Stimulated activated CD4-positive, alpha-beta T cell treated with anti-CD3 and anti-CD28 coated beads, Interleukin-1b, Interleukin-23, amount 100 ng/mL, for 24 hours (primary cell): Measurements from ENCODE around the gene FHIT.

Source experiments
- DNase-seq, 4 experiments: peaks; one replicate each; pipeline ENCODE4 v3.0.0-alpha.2; 2020; ENCODE audit warnings: low read depth in 4 of 4, low spot score in 1 of 4

FHIT gene

GRCh38 chr3:60192297-60193114, 1058.7 kb downstream of the FHIT start:
- no peak for DNase-seq

- no peak for DNase-seq
These were observed 1061.2 kb downstream of the FHIT start for GRCh38 chr3:60190073-60190472.

GRCh38 chr3:60189304-60189703, 1061.9 kb downstream of the FHIT start:
- DNase-seq: no peak

GRCh38 chr3:60188803-60189202, 1062.4 kb downstream of the FHIT start:
- no peak for DNase-seq

GRCh38 chr3:60187343-60187742, 1063.9 kb downstream of the FHIT start:
- DNase-seq: no peak

GRCh38 chr3:60186359-60186758, 1064.9 kb downstream of the FHIT start:
- no peak for DNase-seq

- no peak for DNase-seq
These were observed 1066.1 kb downstream of the FHIT start for GRCh38 chr3:60185161-60185560.

GRCh38 chr3:60182697-60183096, 1068.6 kb downstream of the FHIT start:
- no peak for DNase-seq

GRCh38 chr3:60178931-60179653, 1072.2 kb downstream of the FHIT start:
- no peak for DNase-seq

GRCh38 chr3:60177726-60178125, 1073.5 kb downstream of the FHIT start:
- no peak for DNase-seq

- no peak for DNase-seq
These were observed 1074.6 kb downstream of the FHIT start for GRCh38 chr3:60176614-60177013.

- no peak for DNase-seq
These were observed 1075.6 kb downstream of the FHIT start for GRCh38 chr3:60175680-60176079.

GRCh38 chr3:60169755-60170154, 1081.5 kb downstream of the FHIT start:
- no peak for DNase-seq

- DNase-seq: no peak
These were observed 1084.1 kb downstream of the FHIT start for GRCh38 chr3:60167186-60167585.

GRCh38 chr3:60160822-60161748, 1090.2 kb downstream of the FHIT start:
- DNase-seq: no peak

- no peak for DNase-seq
These were observed 1091.0 kb downstream of the FHIT start for GRCh38 chr3:60160111-60160821.

- DNase-seq: no peak
These were observed 1093.2 kb downstream of the FHIT start for GRCh38 chr3:60158035-60158434.

- no peak for DNase-seq
These were observed 1097.2 kb downstream of the FHIT start for GRCh38 chr3:60154011-60154410.

- no peak for DNase-seq
These were observed 1097.8 kb downstream of the FHIT start for GRCh38 chr3:60153221-60153999.

GRCh38 chr3:60149501-60149900, 1101.8 kb downstream of the FHIT start:
- no peak for DNase-seq
